SK-N-SH treated with all-trans-retinoic acid at 6 μM for 48 hours (cell line): Measurements from ENCODE around the gene IFT25.

Experiments
- ATAC-seq: fragments of 200-7000 bp; cut with Tn5 transposase; 3 replicates; pipeline ENCODE4 v1.9.1; 2020; ENCODE audit warnings: mild to moderate bottlenecking, moderate library complexity
- ARNTL ChIP-seq: fragments of 450-650 bp; formaldehyde crosslinking; IDR thresholded peaks from 2 replicates; pipeline ENCODE4 v1.5.0; 2020; ENCODE audit warnings: low read depth, mild to moderate bottlenecking, moderate library complexity, borderline replicate concordance
- BACH2 ChIP-seq: fragments of 250-450 bp; sonication (Bioruptor Pico); IDR thresholded peaks from 2 replicates; pipeline ENCODE4 v1.9.0; 2021; ENCODE audit warnings: mild to moderate bottlenecking, borderline replicate concordance
- CSDC2 ChIP-seq: fragments of 250-450 bp; sonication (Bioruptor Pico); IDR thresholded peaks from 2 replicates; pipeline ENCODE4 v1.5.0; 2020; ENCODE audit warnings: mild to moderate bottlenecking, moderate library complexity
- ESRRG ChIP-seq: fragments of 250-450 bp; sonication (Bioruptor Pico); IDR thresholded peaks from 2 replicates; pipeline ENCODE4 v1.6.1; 2021; ENCODE audit warnings: mild to moderate bottlenecking
- GLIS3 ChIP-seq: fragments of 250-450 bp; sonication (Bioruptor Pico); IDR thresholded peaks from 2 replicates; pipeline ENCODE4 v1.5.0; 2020; ENCODE audit warnings: mild to moderate bottlenecking, moderate library complexity
- ISL1 ChIP-seq: fragments of 250-450 bp; sonication (Bioruptor Pico); IDR thresholded peaks from 2 replicates; pipeline ENCODE4 v2.1.2; 2022; ENCODE audit warnings: mild to moderate bottlenecking, moderate library complexity
- OSR1 ChIP-seq: fragments of 250-450 bp; sonication (Bioruptor Pico); IDR thresholded peaks from 2 replicates; pipeline ENCODE4 v1.8.0; 2022; ENCODE audit warnings: moderate library complexity, mild to moderate bottlenecking, inconsistent platforms
- PPARA ChIP-seq: fragments of 250-450 bp; sonication (Bioruptor Pico); IDR thresholded peaks from 2 replicates; pipeline ENCODE4 v1.5.0; 2020; ENCODE audit warnings: mild to moderate bottlenecking, borderline replicate concordance
- RARB ChIP-seq: fragments of 250-450 bp; sonication (Bioruptor Pico); IDR thresholded peaks from 2 replicates; pipeline ENCODE4 v1.8.0; 2021; ENCODE audit warnings: mild to moderate bottlenecking, moderate library complexity
- SNAI2 ChIP-seq: fragments of 250-450 bp; sonication (Bioruptor Pico); IDR thresholded peaks from 2 replicates; pipeline ENCODE4 v1.5.0; 2020; ENCODE audit warnings: mild to moderate bottlenecking, moderate library complexity
- TCF4 ChIP-seq: fragments of 250-450 bp; sonication (Bioruptor Pico); IDR thresholded peaks from 2 replicates; pipeline ENCODE4 v1.8.0; 2021; ENCODE audit warnings: mild to moderate bottlenecking, moderate library complexity, borderline replicate concordance
- TOX ChIP-seq: fragments of 250-450 bp; sonication (Bioruptor Pico); IDR thresholded peaks from 2 replicates; pipeline ENCODE4 v1.8.0; 2021; ENCODE audit warnings: mild to moderate bottlenecking, moderate library complexity, borderline replicate concordance
- ZC3H10 ChIP-seq: fragments of 250-450 bp; sonication (Bioruptor Pico); IDR thresholded peaks from 2 replicates; pipeline ENCODE4 v1.5.1; 2021; ENCODE audit warnings: mild to moderate bottlenecking, moderate library complexity
- ZFP3 ChIP-seq: fragments of 250-450 bp; sonication (Bioruptor Pico); IDR thresholded peaks from 2 replicates; pipeline ENCODE4 v1.5.0; 2020; ENCODE audit warnings: mild to moderate bottlenecking, moderate library complexity
- ZFP30 ChIP-seq: fragments of 450-650 bp; formaldehyde crosslinking; IDR thresholded peaks from 2 replicates; pipeline ENCODE4 v1.5.0; 2022; ENCODE audit warnings: mild to moderate bottlenecking, moderate library complexity
- ZNF565 ChIP-seq: fragments of 450-650 bp; formaldehyde crosslinking; conservative IDR thresholded peaks from 2 replicates; pipeline ENCODE4 v1.5.0; 2020; ENCODE audit warnings: low read depth, mild to moderate bottlenecking, moderate library complexity
- ZNF70 ChIP-seq: fragments of 450-650 bp; formaldehyde crosslinking; IDR thresholded peaks from 2 replicates; pipeline ENCODE4 v1.5.0; 2020; ENCODE audit warnings: mild to moderate bottlenecking, moderate library complexity
- ZNF8 ChIP-seq: fragments of 450-650 bp; formaldehyde crosslinking; IDR thresholded peaks from 2 replicates; pipeline ENCODE4 v1.5.0; 2020; ENCODE audit warnings: mild to moderate bottlenecking, moderate library complexity
- TF ChIP-seq, protein P1 (sequence below): fragments of 250-450 bp; sonication (Bioruptor Pico); IDR thresholded peaks from 2 replicates; pipeline ENCODE4 v1.5.1; 2020; ENCODE audit warnings: low read depth, mild to moderate bottlenecking, moderate library complexity
- TF ChIP-seq, protein P2 (sequence below): fragments of 250-450 bp; sonication (Bioruptor Pico); IDR thresholded peaks from 2 replicates; pipeline ENCODE4 v1.8.0; 2021; ENCODE audit warnings: low read depth, mild to moderate bottlenecking, moderate library complexity, borderline replicate concordance
- TF ChIP-seq, protein P3 (sequence below): fragments of 250-450 bp; sonication (Bioruptor Pico); IDR thresholded peaks from 2 replicates; pipeline ENCODE4 v1.8.0; 2020; ENCODE audit warnings: mild to moderate bottlenecking, moderate library complexity, borderline replicate concordance
- TF ChIP-seq, protein P4 (sequence below): fragments of 250-450 bp; sonication (Bioruptor Pico); IDR thresholded peaks from 2 replicates; pipeline ENCODE4 v1.5.1; 2021; ENCODE audit warnings: mild to moderate bottlenecking, moderate library complexity

The IFT25 gene

DNA sequence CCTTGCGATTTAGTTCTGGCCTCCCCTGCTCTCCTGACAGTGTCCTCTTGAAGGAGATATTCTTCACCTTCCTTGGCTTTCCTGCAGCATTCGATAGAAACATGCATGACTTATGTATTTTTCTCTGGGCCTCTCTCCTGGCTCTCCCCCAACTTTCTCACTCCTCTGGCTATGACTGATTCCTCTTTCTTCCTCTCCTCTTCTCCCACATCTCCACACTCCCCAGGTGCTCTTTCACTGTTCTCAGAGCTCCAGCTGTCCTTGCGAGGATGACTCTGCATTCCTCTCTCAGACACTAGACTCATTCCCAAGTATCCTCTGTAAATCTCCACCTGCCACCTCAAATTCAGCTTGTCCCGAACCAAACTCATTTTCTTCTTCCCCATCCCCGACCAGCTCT, 18.6 kb upstream of the IFT25 start:
- TF ChIP-seq ZFP3 (CRISPR knock-in tag), result no peak
- no peak for TF ChIP-seq PPARA (CRISPR knock-in tag)
- no peak for TF ChIP-seq ZC3H10 (CRISPR knock-in tag)
- TF ChIP-seq, protein P1, sequence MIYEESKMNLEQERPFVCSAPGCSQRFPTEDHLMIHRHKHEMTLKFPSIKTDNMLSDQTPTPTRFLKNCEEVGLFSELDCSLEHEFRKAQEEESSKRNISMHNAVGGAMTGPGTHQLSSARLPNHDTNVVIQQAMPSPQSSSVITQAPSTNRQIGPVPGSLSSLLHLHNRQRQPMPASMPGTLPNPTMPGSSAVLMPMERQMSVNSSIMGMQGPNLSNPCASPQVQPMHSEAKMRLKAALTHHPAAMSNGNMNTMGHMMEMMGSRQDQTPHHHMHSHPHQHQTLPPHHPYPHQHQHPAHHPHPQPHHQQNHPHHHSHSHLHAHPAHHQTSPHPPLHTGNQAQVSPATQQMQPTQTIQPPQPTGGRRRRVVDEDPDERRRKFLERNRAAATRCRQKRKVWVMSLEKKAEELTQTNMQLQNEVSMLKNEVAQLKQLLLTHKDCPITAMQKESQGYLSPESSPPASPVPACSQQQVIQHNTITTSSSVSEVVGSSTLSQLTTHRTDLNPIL, result no peak
- TF ChIP-seq, protein P2, sequence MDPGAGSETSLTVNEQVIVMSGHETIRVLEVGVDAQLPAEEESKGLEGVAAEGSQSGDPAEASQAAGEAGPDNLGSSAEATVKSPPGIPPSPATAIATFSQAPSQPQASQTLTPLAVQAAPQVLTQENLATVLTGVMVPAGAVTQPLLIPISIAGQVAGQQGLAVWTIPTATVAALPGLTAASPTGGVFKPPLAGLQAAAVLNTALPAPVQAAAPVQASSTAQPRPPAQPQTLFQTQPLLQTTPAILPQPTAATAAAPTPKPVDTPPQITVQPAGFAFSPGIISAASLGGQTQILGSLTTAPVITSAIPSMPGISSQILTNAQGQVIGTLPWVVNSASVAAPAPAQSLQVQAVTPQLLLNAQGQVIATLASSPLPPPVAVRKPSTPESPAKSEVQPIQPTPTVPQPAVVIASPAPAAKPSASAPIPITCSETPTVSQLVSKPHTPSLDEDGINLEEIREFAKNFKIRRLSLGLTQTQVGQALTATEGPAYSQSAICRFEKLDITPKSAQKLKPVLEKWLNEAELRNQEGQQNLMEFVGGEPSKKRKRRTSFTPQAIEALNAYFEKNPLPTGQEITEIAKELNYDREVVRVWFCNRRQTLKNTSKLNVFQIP (CRISPR knock-in tag), result no peak
- no peak for TF ChIP-seq TOX (CRISPR knock-in tag)
- TF ChIP-seq GLIS3 (CRISPR knock-in tag), result no peak
- no peak for ATAC-seq

DNA sequence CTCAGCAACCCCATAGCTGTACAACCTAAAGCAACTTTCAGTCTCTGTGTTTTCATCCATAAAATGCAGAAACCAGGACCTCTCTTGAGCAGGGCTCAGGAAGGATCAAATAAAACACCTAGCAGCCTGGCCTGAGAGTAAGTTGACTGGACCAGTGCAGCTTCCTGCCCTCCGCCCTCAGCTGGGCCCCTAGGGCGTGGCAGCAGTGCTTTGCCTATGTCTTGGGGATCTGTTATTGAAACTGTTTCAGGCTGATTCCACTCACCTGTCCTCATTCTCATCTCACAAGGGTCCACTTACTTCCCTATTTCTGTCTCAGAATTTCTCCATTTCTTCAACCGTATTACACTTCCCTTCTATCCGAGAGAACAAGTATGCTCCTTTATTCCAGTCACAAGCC, 18.0 kb upstream of the IFT25 start:
- no peak for TF ChIP-seq SNAI2 (CRISPR knock-in tag)
- TF ChIP-seq TOX (CRISPR knock-in tag), result no peak
- no peak for TF ChIP-seq ZC3H10 (CRISPR knock-in tag)
- TF ChIP-seq, protein P3, sequence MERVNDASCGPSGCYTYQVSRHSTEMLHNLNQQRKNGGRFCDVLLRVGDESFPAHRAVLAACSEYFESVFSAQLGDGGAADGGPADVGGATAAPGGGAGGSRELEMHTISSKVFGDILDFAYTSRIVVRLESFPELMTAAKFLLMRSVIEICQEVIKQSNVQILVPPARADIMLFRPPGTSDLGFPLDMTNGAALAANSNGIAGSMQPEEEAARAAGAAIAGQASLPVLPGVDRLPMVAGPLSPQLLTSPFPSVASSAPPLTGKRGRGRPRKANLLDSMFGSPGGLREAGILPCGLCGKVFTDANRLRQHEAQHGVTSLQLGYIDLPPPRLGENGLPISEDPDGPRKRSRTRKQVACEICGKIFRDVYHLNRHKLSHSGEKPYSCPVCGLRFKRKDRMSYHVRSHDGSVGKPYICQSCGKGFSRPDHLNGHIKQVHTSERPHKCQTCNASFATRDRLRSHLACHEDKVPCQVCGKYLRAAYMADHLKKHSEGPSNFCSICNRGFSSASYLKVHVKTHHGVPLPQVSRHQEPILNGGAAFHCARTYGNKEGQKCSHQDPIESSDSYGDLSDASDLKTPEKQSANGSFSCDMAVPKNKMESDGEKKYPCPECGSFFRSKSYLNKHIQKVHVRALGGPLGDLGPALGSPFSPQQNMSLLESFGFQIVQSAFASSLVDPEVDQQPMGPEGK, result no peak
- TF ChIP-seq ZFP30 (CRISPR knock-in tag), result no peak
- TF ChIP-seq, protein P2 (CRISPR knock-in tag), result no peak
- no peak for TF ChIP-seq GLIS3 (CRISPR knock-in tag)
- no peak for TF ChIP-seq ZNF70 (CRISPR knock-in tag)
- no peak for TF ChIP-seq ISL1 (CRISPR knock-in tag)
- no peak for TF ChIP-seq ESRRG
- TF ChIP-seq PPARA (CRISPR knock-in tag), result no peak
- ATAC-seq, result no peak

DNA sequence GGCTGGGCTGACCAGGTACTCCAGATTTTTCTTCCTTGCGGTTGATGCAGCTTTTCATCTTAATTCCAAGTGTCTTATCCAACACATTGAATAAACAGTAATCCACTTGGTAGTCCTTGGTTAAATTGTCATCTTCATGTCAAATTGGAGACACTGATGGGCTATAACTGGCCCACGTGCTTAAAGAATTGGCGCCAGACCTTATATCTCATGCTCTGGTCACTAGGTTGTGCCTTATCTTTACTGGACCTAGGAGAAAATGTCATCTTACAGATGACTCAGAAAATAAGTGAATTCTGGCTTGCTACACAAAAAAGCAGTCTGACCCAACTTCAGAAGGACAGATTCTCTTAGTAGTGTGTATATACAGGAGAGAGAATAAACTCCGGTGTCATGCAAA, 16.9 kb upstream of the IFT25 start:
- no peak for ATAC-seq

DNA sequence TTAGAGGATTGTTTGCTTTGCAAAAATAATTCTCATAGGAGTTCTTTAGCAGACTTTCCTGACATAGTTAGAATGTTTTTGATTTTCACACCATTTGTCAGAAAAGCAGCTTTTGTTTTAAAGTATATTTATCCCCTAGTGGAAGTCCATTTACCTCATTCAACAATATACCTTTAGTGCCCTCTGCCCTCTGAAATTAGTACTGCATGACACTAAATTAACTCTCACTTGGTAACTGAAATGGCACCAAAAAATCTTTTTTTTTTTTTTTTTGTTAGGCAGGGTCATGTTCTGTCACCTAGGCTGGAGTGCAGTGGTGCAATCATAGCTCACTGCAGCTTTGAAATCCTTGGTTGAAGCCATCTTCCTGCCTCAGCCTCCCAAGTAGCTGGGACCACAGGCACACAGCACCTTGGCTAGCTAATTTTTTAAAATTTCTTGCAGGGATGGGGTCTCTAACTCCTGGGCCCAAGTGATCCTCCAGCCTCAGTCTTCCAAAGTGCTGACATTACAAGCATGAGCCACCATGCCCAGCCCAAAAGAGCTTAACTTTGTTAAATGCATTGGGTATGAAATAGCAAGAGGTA, 14.3 kb upstream of the IFT25 start:
- ATAC-seq, result peak; percentile 62; the same call in 2 of the 3 replicates
- TF ChIP-seq ZFP3 (CRISPR knock-in tag), result no peak
- TF ChIP-seq, protein P1, result no peak
- no peak for TF ChIP-seq RARB (CRISPR knock-in tag)
- no peak for TF ChIP-seq TOX (CRISPR knock-in tag)
- TF ChIP-seq, protein P3, result no peak
- no peak for TF ChIP-seq ZNF8 (CRISPR knock-in tag)
- no peak for TF ChIP-seq ZFP30 (CRISPR knock-in tag)
- no peak for TF ChIP-seq BACH2 (CRISPR knock-in tag)
- TF ChIP-seq GLIS3 (CRISPR knock-in tag), result no peak
- no peak for TF ChIP-seq OSR1 (CRISPR knock-in tag)
- no peak for TF ChIP-seq SNAI2 (CRISPR knock-in tag)
- no peak for TF ChIP-seq ZC3H10 (CRISPR knock-in tag)
- TF ChIP-seq, protein P2 (CRISPR knock-in tag), result no peak
- TF ChIP-seq, protein P4, sequence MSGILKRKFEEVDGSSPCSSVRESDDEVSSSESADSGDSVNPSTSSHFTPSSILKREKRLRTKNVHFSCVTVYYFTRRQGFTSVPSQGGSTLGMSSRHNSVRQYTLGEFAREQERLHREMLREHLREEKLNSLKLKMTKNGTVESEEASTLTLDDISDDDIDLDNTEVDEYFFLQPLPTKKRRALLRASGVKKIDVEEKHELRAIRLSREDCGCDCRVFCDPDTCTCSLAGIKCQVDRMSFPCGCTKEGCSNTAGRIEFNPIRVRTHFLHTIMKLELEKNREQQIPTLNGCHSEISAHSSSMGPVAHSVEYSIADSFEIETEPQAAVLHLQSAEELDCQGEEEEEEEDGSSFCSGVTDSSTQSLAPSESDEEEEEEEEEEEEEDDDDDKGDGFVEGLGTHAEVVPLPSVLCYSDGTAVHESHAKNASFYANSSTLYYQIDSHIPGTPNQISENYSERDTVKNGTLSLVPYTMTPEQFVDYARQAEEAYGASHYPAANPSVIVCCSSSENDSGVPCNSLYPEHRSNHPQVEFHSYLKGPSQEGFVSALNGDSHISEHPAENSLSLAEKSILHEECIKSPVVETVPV, result no peak
- no peak for TF ChIP-seq ARNTL (CRISPR knock-in tag)
- no peak for TF ChIP-seq ZNF565

More for the DNA sequence above, 16.9 kb upstream of the IFT25 start:
- TF ChIP-seq CSDC2 (no peak), TCF4 (CRISPR knock-in tag) (no peak), SNAI2 (CRISPR knock-in tag) (no peak), TOX (CRISPR knock-in tag) (no peak), ARNTL (CRISPR knock-in tag) (no peak), GLIS3 (CRISPR knock-in tag) (no peak)
